Neuron (in vitro differentiated cells): Measurements from ENCODE around the gene ZBTB20.

Experiments
- H2AFZ ChIP-seq: one replicate; pipeline ENCODE4 v1.6.1; 2013; ENCODE audit warnings: low read depth, mild to moderate bottlenecking, inconsistent platforms, low read length, moderate library complexity
- H3K27me3 ChIP-seq: one replicate; pipeline ENCODE4 v1.6.1; 2013; ENCODE audit warnings: low read length; ENCODE audit not compliant: insufficient read depth
- H3K36me3 ChIP-seq: one replicate; pipeline ENCODE4 v1.6.1; 2013; ENCODE audit warnings: low read length; ENCODE audit not compliant: insufficient read depth
- H3K4me1 ChIP-seq: one replicate; pipeline ENCODE4 v1.6.1; 2013; ENCODE audit warnings: low read length; ENCODE audit not compliant: insufficient read depth
- H3K4me3 ChIP-seq: 2 replicates; pipeline ENCODE4 v1.5.1; 2013; ENCODE audit warnings: mild to moderate bottlenecking, low read length, moderate library complexity
- H3K9me3 ChIP-seq: one replicate; pipeline ENCODE4 v1.6.1; 2013; ENCODE audit warnings: low read length

The ZBTB20 gene

GRCh38 chr3:114284644-114285043, 862.4 kb downstream of the ZBTB20 start:
- H3K27me3 ChIP-seq, result no peaks in the 10 kb centered on the region
- H3K36me3 ChIP-seq, result no peaks in the 10 kb centered on the region
- H3K4me3 ChIP-seq, result no peak overlapping the region
- no peak overlapping the region for H2AFZ ChIP-seq
- no peaks in the 10 kb centered on the region for H3K9me3 ChIP-seq
- H3K4me1 ChIP-seq, result no peaks in the 10 kb centered on the region
